Measurements from ENCODE around the gene VGLL3. TPM values are rescaled to one million over a fixed set of nuclear protein-coding genes. Genes with fewer than 3 reads are reported as not detected.

The VGLL3 gene
- total and polyA plus RNA-seq, 2 experiments from 2014 or later, result 1.4 to 7.3 TPM

DNA sequence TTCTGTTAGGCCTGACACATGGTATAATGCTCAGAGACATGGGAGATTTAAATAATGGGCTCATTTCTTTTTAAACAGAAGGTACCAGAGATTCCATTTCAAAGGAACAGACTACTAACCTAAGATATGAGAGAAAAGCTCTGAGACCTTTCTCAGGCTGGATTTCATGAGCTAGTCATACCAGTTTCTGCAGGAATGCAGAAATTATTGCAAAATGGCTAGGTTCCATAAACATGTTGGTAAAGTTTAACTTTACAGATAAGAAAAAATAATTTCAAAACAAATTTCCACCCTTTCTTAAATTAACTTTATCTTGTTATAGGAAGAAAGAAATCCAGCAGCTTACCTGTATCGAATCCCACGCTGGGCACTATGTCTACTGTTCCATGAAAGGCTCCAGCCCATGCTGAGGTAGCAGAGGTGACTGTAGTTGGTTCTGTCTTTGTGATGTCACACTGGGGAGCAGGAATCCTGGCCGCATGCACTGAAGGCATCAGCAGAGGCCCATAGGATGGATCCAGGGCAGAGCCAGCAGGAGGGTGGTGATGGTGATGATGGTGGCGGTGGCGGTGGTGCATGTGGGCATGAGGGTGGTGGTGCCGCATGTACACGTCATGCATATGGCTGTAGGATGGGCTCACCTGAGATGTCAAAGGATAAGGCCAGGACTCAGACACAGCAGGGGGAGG is 22.6 kb downstream of the VGLL3 start (continued):
- TF ChIP-seq, protein P1, sequence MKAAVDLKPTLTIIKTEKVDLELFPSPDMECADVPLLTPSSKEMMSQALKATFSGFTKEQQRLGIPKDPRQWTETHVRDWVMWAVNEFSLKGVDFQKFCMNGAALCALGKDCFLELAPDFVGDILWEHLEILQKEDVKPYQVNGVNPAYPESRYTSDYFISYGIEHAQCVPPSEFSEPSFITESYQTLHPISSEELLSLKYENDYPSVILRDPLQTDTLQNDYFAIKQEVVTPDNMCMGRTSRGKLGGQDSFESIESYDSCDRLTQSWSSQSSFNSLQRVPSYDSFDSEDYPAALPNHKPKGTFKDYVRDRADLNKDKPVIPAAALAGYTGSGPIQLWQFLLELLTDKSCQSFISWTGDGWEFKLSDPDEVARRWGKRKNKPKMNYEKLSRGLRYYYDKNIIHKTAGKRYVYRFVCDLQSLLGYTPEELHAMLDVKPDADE (IDR thresholded peaks at IDR 0.05), result no peak
- TF ChIP-seq STAT1 (IDR thresholded peaks at IDR 0.05; ENCODE audit: unreplicated experiment) (no peak), JUNB (IDR thresholded peaks at IDR 0.05; ENCODE audit: unreplicated experiment) (no peak), POLR2AphosphoS5 (IDR thresholded peaks at IDR 0.05; ENCODE audit: low read depth) (no peak), ZNF331 (CRISPR knock-in tag; IDR thresholded peaks at IDR 0.05; ENCODE audit: low read depth) (no peak), EZH2phosphoT487 (IDR thresholded peaks at IDR 0.05; ENCODE audit: unreplicated experiment) (no peak)
- TF ChIP-seq, protein P2, sequence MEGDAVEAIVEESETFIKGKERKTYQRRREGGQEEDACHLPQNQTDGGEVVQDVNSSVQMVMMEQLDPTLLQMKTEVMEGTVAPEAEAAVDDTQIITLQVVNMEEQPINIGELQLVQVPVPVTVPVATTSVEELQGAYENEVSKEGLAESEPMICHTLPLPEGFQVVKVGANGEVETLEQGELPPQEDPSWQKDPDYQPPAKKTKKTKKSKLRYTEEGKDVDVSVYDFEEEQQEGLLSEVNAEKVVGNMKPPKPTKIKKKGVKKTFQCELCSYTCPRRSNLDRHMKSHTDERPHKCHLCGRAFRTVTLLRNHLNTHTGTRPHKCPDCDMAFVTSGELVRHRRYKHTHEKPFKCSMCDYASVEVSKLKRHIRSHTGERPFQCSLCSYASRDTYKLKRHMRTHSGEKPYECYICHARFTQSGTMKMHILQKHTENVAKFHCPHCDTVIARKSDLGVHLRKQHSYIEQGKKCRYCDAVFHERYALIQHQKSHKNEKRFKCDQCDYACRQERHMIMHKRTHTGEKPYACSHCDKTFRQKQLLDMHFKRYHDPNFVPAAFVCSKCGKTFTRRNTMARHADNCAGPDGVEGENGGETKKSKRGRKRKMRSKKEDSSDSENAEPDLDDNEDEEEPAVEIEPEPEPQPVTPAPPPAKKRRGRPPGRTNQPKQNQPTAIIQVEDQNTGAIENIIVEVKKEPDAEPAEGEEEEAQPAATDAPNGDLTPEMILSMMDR (conservative IDR thresholded peaks at IDR 0.05; ENCODE audit: low read depth in 2 of 2), result no peak

DNA sequence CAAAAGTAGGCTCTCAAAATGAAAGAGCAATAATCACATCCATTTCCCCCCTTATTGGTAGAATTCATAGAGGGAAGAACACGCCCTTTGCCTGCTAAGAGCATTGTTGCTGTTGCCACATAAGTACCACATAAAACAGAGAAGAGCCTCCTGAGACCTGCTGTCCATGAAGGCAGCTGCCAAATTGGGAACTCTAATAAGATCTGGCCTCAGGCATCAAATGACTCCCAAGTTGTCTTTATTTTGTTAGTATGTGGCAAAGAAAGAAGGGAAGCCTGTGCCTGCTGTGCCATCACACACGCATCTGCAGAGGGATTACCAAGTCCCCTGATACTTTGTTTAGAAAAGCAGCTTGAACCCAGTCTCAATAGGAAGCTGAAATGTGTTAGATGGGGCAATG is 23.9 kb downstream of the VGLL3 start:
- Histone ChIP-seq H3F3A (replicated peaks; ENCODE audit: low read depth) (no peaks in the 10 kb centered on the region), H3K4me2 (no peak overlapping the region), H2AFZ (no peak overlapping the region), H4K20me1 (replicated peaks; ENCODE audit: insufficient read depth) (no peaks in the 10 kb centered on the region), H3K36me3 (ENCODE audit: insufficient read depth) (no peaks in the 10 kb centered on the region), H3K27ac (ENCODE audit: low read depth) (no peak overlapping the region), H3K9me2 (ENCODE audit: insufficient read depth) (0 out of 2 replicates have a peak, but pooled peaks cover 5% of the 10 kb centered on the region), H3K79me2 (replicated peaks; ENCODE audit: insufficient read depth) (no peaks in the 10 kb centered on the region), H3K4me3 (no peak overlapping the region), H3K4me1 (ENCODE audit: insufficient read depth) (no peaks in the 10 kb centered on the region), H3K27me3 (ENCODE audit: insufficient read depth) (no peaks in the 10 kb centered on the region)
- ATAC-seq, result 0 out of 3 replicates have a peak, but pooled peaks have one; percentile 26
- H3K4me1 Mint-ChIP-seq, result peaks cover 4% of the 10 kb centered on the region; the same call in 2 of the 3 replicates
- DNase-seq (ENCODE audit: low spot score), result no peak
- 0 out of 2 replicates have a peak overlapping the region, but pooled peaks have one; percentile 1 for H3K27ac Mint-ChIP-seq
- H3K27me3 Mint-ChIP-seq (ENCODE audit: insufficient read depth, low read depth, poor library complexity), result peaks cover 1% of the 10 kb centered on the region
- no peak overlapping the region for H3K4me3 Mint-ChIP-seq
- H3K9me3 Mint-ChIP-seq, result peaks cover 8% of the 10 kb centered on the region; the same call in 2 of the 3 replicates
- H3K36me3 Mint-ChIP-seq (ENCODE audit: low read depth), result peaks cover 15% of the 10 kb centered on the region
- TF ChIP-seq CREB1 (CRISPR knock-in tag; IDR thresholded peaks at IDR 0.05; ENCODE audit: low read depth) (no peak), POLR2AphosphoS5 (IDR thresholded peaks at IDR 0.05; ENCODE audit: low read depth) (no peak), EZH2phosphoT487 (IDR thresholded peaks at IDR 0.05; ENCODE audit: unreplicated experiment) (no peak), EZH2 (IDR thresholded peaks at IDR 0.05; ENCODE audit: low read depth, unreplicated experiment) (no peak), JUNB (IDR thresholded peaks at IDR 0.05; ENCODE audit: unreplicated experiment) (no peak), ZNF331 (CRISPR knock-in tag; IDR thresholded peaks at IDR 0.05; ENCODE audit: low read depth) (no peak), STAT1 (IDR thresholded peaks at IDR 0.05; ENCODE audit: unreplicated experiment) (no peak), ZNF114 (CRISPR knock-in tag; IDR thresholded peaks at IDR 0.05) (no peak)
- TF ChIP-seq, protein P3, sequence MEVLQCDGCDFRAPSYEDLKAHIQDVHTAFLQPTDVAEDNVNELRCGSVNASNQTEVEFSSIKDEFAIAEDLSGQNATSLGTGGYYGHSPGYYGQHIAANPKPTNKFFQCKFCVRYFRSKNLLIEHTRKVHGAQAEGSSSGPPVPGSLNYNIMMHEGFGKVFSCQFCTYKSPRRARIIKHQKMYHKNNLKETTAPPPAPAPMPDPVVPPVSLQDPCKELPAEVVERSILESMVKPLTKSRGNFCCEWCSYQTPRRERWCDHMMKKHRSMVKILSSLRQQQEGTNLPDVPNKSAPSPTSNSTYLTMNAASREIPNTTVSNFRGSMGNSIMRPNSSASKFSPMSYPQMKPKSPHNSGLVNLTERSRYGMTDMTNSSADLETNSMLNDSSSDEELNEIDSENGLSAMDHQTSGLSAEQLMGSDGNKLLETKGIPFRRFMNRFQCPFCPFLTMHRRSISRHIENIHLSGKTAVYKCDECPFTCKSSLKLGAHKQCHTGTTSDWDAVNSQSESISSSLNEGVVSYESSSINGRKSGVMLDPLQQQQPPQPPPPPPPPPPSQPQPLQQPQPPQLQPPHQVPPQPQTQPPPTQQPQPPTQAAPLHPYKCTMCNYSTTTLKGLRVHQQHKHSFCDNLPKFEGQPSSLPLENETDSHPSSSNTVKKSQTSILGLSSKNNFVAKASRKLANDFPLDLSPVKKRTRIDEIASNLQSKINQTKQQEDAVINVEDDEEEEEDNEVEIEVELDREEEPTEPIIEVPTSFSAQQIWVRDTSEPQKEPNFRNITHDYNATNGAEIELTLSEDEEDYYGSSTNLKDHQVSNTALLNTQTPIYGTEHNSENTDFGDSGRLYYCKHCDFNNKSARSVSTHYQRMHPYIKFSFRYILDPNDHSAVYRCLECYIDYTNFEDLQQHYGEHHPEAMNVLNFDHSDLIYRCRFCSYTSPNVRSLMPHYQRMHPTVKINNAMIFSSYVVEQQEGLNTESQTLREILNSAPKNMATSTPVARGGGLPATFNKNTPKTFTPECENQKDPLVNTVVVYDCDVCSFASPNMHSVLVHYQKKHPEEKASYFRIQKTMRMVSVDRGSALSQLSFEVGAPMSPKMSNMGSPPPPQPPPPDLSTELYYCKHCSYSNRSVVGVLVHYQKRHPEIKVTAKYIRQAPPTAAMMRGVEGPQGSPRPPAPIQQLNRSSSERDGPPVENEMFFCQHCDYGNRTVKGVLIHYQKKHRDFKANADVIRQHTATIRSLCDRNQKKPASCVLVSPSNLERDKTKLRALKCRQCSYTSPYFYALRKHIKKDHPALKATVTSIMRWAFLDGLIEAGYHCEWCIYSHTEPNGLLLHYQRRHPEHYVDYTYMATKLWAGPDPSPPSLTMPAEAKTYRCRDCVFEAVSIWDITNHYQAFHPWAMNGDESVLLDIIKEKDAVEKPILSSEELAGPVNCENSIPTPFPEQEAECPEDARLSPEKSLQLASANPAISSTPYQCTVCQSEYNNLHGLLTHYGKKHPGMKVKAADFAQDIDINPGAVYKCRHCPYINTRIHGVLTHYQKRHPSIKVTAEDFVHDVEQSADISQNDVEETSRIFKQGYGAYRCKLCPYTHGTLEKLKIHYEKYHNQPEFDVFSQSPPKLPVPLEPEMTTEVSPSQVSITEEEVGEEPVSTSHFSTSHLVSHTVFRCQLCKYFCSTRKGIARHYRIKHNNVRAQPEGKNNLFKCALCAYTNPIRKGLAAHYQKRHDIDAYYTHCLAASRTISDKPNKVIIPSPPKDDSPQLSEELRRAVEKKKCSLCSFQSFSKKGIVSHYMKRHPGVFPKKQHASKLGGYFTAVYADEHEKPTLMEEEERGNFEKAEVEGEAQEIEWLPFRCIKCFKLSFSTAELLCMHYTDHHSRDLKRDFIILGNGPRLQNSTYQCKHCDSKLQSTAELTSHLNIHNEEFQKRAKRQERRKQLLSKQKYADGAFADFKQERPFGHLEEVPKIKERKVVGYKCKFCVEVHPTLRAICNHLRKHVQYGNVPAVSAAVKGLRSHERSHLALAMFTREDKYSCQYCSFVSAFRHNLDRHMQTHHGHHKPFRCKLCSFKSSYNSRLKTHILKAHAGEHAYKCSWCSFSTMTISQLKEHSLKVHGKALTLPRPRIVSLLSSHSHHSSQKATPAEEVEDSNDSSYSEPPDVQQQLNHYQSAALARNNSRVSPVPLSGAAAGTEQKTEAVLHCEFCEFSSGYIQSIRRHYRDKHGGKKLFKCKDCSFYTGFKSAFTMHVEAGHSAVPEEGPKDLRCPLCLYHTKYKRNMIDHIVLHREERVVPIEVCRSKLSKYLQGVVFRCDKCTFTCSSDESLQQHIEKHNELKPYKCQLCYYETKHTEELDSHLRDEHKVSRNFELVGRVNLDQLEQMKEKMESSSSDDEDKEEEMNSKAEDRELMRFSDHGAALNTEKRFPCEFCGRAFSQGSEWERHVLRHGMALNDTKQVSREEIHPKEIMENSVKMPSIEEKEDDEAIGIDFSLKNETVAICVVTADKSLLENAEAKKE (CRISPR knock-in tag; IDR thresholded peaks at IDR 0.05), result no peak
- TF ChIP-seq, protein P2 (conservative IDR thresholded peaks at IDR 0.05; ENCODE audit: low read depth in 2 of 2), result no peak

All from GM23338 (cell line).